Measurements from ENCODE around the gene CBX2.

- TF ChIP-seq, protein P1, sequence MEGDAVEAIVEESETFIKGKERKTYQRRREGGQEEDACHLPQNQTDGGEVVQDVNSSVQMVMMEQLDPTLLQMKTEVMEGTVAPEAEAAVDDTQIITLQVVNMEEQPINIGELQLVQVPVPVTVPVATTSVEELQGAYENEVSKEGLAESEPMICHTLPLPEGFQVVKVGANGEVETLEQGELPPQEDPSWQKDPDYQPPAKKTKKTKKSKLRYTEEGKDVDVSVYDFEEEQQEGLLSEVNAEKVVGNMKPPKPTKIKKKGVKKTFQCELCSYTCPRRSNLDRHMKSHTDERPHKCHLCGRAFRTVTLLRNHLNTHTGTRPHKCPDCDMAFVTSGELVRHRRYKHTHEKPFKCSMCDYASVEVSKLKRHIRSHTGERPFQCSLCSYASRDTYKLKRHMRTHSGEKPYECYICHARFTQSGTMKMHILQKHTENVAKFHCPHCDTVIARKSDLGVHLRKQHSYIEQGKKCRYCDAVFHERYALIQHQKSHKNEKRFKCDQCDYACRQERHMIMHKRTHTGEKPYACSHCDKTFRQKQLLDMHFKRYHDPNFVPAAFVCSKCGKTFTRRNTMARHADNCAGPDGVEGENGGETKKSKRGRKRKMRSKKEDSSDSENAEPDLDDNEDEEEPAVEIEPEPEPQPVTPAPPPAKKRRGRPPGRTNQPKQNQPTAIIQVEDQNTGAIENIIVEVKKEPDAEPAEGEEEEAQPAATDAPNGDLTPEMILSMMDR (IDR thresholded peaks at IDR 0.05): no peak
- no peak for TF ChIP-seq POLR2A (IDR thresholded peaks at IDR 0.05)
Observed at GRCh38 chr17:79735096-79735495, 42.9 kb upstream of the CBX2 start.
